GM18951 (cell line): ENCODE data around the gene PTDSS2.
A peak's percentile ranks its signal among the peaks of the same experiment; 100 is the strongest.
"Not testable (repeated sequence)": the region's sequence is repeated elsewhere in the genome, so short reads cannot be mapped to it uniquely, and the experiment has no call there.

ENCODE experiments used
- POLR2A ChIP-seq: IDR thresholded peaks from 4 replicates; pipeline ENCODE4 v1.6.1; 2011; ENCODE audit warnings: mild to moderate bottlenecking; ENCODE audit not compliant: insufficient read length, insufficient read depth; ENCODE audit errors: extremely low read depth
- in situ Hi-C: fragments of 300-500 bp; cut with MboI; formaldehyde crosslinking; loops from one replicate; pipeline ENCODE4 v1.12.0; 2022; ENCODE audit warnings: low sequenced_read_pairs, mixed read lengths, inconsistent platforms; ENCODE audit not compliant: unreplicated experiment

The PTDSS2 gene

GRCh38 chr11:433111-433510, 17.0 kb upstream of the PTDSS2 start:
- in situ Hi-C loops: no loop called here
- no peak for TF ChIP-seq POLR2A

GRCh38 chr11:433641-434040, 16.4 kb upstream of the PTDSS2 start:
- in situ Hi-C loops: no loop called here
- no peak for TF ChIP-seq POLR2A

GRCh38 chr11:434496-434895, 15.6 kb upstream of the PTDSS2 start:
- in situ Hi-C loops: no loop called here
- TF ChIP-seq POLR2A: no peak

- in situ Hi-C loops: not testable (repeated sequence)
These were observed 14.9 kb upstream of the PTDSS2 start for GRCh38 chr11:434999-435740.

- TF ChIP-seq POLR2A: no peak
- in situ Hi-C loops: no loop called here
These were observed 12.7 kb upstream of the PTDSS2 start for GRCh38 chr11:437228-437870.

GRCh38 chr11:438101-438844, 11.8 kb upstream of the PTDSS2 start:
- TF ChIP-seq POLR2A: no peak

GRCh38 chr11:439315-440064, 10.6 kb upstream of the PTDSS2 start:
- in situ Hi-C loops: no loop called here
- TF ChIP-seq POLR2A: no peak

More at GRCh38 chr11:438101-438844, 11.8 kb upstream of the PTDSS2 start:
- in situ Hi-C loops: no loop called here

GRCh38 chr11:440065-441042, 9.7 kb upstream of the PTDSS2 start:
- in situ Hi-C loops: no loop called here
- no peak for TF ChIP-seq POLR2A

- in situ Hi-C loops: no loop called here
- TF ChIP-seq POLR2A: no peak
These were observed 9.0 kb upstream of the PTDSS2 start for GRCh38 chr11:441043-441417.

- in situ Hi-C loops: no loop called here
These were observed 8.4 kb upstream of the PTDSS2 start, which contains the start of gene ANO9 for GRCh38 chr11:441418-442274. Gene ANO9 (minus strand): TSS chr11:442011. CDS start chr11:441926, 85 bp downstream.

GRCh38 chr11:442611-443081, 7.4 kb upstream of the PTDSS2 start:
- in situ Hi-C loops: no loop called here
- TF ChIP-seq POLR2A: no peak

More at GRCh38 chr11:441418-442274, 8.4 kb upstream of the PTDSS2 start, which contains the start of gene ANO9:
- TF ChIP-seq POLR2A: peak; percentile 57

GRCh38 chr11:443542-444199, 6.4 kb upstream of the PTDSS2 start:
- no peak for TF ChIP-seq POLR2A
- in situ Hi-C loops: no loop called here
